Brain microvascular endothelial cell (primary cell): ENCODE measurements around the gene IARS2.
A peak's percentile ranks its signal among the peaks of the same experiment; 100 is the strongest.

Source experiments
- DNase-seq: peaks from one replicate; pipeline ENCODE4 v3.0.0-alpha.2; 2020
- H3K27ac ChIP-seq: fragments of 250-450 bp; sonication (Bioruptor Pico); 2 replicates; pipeline ENCODE4 v1.5.1; 2020; ENCODE audit warnings: mild to moderate bottlenecking, moderate library complexity
- H3K27me3 ChIP-seq: fragments of 250-450 bp; sonication (Bioruptor Pico); replicated peaks from 2 replicates; pipeline ENCODE4 v1.5.1; 2020; ENCODE audit warnings: mild to moderate bottlenecking
- H3K36me3 ChIP-seq: fragments of 250-450 bp; sonication (Bioruptor Pico); replicated peaks from 2 replicates; pipeline ENCODE4 v1.5.1; 2020; ENCODE audit warnings: mild to moderate bottlenecking
- H3K4me3 ChIP-seq: 2 replicates; pipeline ENCODE4 v1.5.1; 2011; ENCODE audit warnings: low read depth, mild to moderate bottlenecking, control low read depth, low read length, moderate library complexity
- CTCF ChIP-seq: IDR thresholded peaks from 2 replicates; pipeline ENCODE4 v1.5.1; 2011; ENCODE audit warnings: low read depth, mild to moderate bottlenecking, moderate library complexity, low read length, control low read depth, inconsistent platforms; ENCODE audit errors: missing control alignments
- in situ Hi-C: cut with HindIII; loops from 2 replicates; pipeline ENCODE4 v1.10.0; 2017; ENCODE audit warnings: low sequenced_read_pairs, low pct_ligation_motif_present

The IARS2 gene

GRCh38 chr1:220182656-220183055, 88.7 kb downstream of the IARS2 start:
- Histone ChIP-seq H3K27me3 (no peaks in the 10 kb centered on the region), H3K4me3 (no peak overlapping the region), H3K36me3 (peaks cover 18% of the 10 kb centered on the region), H3K27ac (peak overlapping the region; percentile 49)
- TF ChIP-seq CTCF, result no peak
- in situ Hi-C loops, result no loop called here
- peak; percentile 15 for DNase-seq

GRCh38 chr1:220184506-220184905, 90.6 kb downstream of the IARS2 start:
- Histone ChIP-seq H3K27ac (no peak overlapping the region), H3K4me3 (no peak overlapping the region), H3K36me3 (peaks cover 25% of the 10 kb centered on the region), H3K27me3 (no peaks in the 10 kb centered on the region)
- in situ Hi-C loops, result no loop called here
- TF ChIP-seq CTCF, result no peak
- no peak for DNase-seq

GRCh38 chr1:220186752-220187151, 92.8 kb downstream of the IARS2 start:
- no peak overlapping the region for H3K27ac ChIP-seq
- no peak for TF ChIP-seq CTCF
- H3K4me3 ChIP-seq, result no peak overlapping the region
- peaks cover 13% of the 10 kb centered on the region for H3K36me3 ChIP-seq
- in situ Hi-C loops, result no loop called here
- H3K27me3 ChIP-seq, result no peaks in the 10 kb centered on the region
- no peak for DNase-seq

- Histone ChIP-seq H3K4me3 (no peak overlapping the region), H3K27me3 (no peaks in the 10 kb centered on the region), H3K36me3 (peaks cover 27% of the 10 kb centered on the region), H3K27ac (no peak overlapping the region)
- no peak for TF ChIP-seq CTCF
- in situ Hi-C loops, result no loop called here
- DNase-seq, result no peak
These were observed 94.6 kb downstream of the IARS2 start for GRCh38 chr1:220188538-220188937.

GRCh38 chr1:220189750-220190347, 95.9 kb downstream of the IARS2 start:
- no peak for DNase-seq
- in situ Hi-C loops, result no loop called here
- no peak overlapping the region for H3K4me3 ChIP-seq
- H3K27ac ChIP-seq, result no peak overlapping the region
- H3K27me3 ChIP-seq, result no peaks in the 10 kb centered on the region
- peak; percentile 44 for TF ChIP-seq CTCF
- peaks cover 32% of the 10 kb centered on the region for H3K36me3 ChIP-seq

DNA sequence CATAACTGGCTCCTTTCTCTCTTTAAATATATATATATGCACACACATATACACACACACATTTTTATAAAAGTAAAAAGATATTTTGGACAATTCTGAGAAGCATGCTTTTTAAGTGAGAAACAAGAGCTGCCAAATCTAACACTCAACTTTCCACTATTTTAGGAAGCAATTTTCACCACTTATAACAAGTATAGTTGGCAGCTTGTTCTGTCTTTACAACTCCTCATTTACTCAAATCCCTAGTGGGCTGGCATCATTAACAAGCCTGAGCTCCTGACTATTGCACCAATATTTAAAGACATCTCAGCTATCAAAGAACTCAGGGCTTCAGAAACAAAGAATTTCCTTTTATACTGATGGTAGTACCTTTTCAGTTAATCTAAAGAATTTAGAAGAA, 101.8 kb downstream of the IARS2 start:
- no peak for TF ChIP-seq CTCF
- no peak for DNase-seq
- peaks cover 36% of the 10 kb centered on the region for H3K36me3 ChIP-seq
- no peak overlapping the region for H3K4me3 ChIP-seq
- H3K27ac ChIP-seq, result no peak overlapping the region
- in situ Hi-C loops, result no loop called here
- no peaks in the 10 kb centered on the region for H3K27me3 ChIP-seq
